Measurements from ENCODE around the gene DAO.
A peak's percentile ranks its signal among the peaks of the same experiment; 100 is the strongest.
"Not testable (repeated sequence)": the region's sequence is repeated elsewhere in the genome, so short reads cannot be mapped to it uniquely, and the experiment has no call there.

Gene DAO

DNA sequence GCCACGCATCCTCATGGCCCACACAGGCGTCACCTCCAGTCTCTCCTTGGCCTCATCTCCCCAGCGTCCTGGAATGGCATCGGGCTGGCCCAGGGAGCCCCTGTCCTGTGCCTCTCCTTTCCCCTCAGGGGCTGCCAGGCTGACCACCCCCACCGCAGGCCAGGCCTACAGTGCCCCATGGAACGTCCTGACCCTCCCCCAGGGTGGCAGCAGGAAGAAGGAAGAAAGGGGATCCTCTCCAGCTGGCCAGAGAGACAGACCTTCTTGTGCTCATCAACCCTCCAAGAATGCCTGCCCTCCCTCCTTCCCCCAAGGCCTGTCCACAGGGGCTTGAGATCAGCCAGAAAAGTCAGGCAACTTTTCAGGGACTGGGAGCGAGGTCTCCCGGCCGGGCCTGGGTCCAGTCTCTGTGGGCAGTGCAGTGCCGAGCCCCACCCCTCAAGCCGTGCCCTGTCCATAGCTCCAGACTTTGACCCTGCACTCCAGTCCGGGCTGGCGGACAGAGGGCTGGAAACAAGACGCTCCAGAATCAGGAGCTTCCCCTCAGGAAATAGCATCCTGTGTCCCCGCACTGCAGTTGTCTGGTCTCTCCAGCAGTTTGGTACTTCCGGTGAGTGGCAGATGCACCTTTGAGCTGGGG is at the start of gene DAO:
TSS of gene DAO (plus strand) at position 478 of the 640 bp plus-strand sequence. CDS start 4,915 bp downstream, outside the sequence.
- no peak for DNase-seq (ENCODE audit: low read depth in 3 of 3)

GRCh38 chr12:108831309-108831991 is 48.4 kb upstream of the DAO start:
- DNase-seq (ENCODE audit: low read depth in 3 of 3) = no peak

DNA sequence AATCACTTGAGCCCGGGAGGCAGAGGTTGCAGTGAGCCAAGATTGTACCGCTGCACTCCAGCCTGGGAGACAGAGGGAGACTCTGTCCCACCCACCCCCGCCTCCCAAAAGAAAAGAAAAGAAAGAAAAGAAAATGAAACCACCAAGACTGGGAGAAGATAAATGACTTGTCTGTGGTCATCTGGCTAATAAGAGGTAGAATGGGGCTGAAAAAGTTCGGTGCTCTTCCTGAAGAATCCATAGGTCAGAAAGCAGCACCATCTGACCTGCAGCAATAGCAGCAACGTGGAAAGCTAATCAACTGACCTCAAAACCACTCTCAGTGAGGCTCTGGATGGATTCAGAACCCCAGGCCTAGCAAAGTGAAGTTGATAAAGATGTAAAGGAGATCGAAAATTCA is 47.7 kb upstream of the DAO start:
- no peak for DNase-seq (ENCODE audit: low read depth in 3 of 3)

DNA sequence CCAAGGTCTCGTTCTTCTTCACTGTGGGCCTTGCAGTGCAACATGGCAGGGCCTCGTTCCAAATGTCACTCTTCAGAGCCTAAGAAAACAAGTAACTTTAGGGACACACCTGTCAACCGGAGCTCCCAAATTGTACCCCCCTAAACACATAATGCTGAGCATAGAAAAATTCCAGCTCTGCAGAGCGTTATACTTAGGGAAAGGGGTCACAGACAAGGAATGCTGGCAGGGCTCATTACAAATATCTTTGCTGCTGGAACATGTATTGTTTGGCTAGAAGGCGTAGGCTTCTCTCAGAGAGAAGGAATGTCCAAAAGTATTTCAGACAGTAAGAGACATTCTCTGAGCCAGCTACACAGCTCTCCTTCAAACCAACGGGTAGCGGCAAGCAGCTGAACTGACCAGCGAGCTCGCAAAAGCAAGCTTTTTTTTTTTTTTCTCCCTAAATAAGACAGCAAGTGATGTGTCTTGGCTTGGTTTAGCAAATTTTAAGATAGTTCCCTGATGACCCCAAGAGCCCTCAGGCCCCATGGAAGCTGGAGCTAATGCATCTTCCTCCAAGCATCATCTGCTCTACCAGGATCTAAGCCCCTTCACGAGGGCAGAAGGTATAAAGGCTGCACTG is 47.0 kb upstream of the DAO start:
- no peak for DNase-seq (ENCODE audit: low read depth in 3 of 3)

GRCh38 chr12:108833355-108833733 is 46.5 kb upstream of the DAO start:
- no peak for DNase-seq (ENCODE audit: low read depth in 3 of 3)

DNA sequence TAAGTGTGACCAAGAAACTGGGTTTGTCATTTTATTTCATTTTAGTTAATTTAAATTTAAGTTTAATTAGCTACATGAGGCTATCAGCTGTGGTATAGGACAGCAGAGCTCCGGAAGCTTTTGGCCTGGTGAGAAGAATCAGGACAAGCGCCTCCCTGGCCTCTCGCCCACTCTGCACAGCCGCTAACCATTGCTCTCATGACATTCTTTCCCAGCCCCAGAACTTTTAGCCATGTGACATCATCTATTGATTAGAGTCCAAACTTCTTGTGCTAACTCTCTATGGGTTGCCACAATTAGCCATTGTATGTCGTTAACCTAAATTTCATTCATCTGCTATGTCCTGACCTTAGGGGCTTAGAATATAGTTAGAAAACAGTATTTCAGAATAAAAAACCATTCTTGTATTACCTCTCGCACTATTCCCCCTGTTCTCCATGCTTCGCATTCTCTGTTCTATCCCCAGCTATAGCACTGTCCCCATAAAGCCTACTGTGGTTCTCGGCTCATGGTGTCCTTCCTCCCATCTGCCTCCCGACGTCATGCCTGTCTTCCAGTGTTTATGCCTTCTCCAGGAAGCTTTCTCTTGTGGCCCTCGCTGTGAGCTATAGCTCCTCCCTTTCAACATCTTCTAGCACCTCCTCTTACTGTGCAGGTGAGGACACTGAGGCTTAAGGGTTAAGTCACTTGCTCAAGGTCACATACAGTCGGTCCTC is 46.0 kb upstream of the DAO start:
- no peak for DNase-seq (ENCODE audit: low read depth in 3 of 3)

GRCh38 chr12:108835860-108836634 is 43.8 kb upstream of the DAO start:
- DNase-seq (ENCODE audit: low read depth in 3 of 3) = no peak

DNA sequence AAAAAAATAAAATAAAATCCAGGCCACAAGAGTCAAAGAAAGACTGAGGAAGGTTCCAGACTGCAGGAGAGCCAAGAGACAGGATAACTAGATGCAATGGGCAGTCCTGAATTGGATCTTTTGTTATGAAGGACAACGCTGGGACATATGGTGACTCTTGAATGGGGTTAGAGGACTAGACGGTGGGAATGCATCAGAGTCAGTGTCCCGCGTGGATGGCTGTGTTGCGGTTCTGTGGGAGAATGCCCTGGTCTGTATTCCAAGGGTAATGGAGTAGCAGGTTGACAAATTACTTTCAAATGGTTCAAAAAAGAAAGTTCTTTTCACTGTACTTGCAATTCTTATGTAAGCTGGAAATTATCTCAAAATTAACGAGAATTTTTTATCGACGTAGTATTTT is 42.7 kb upstream of the DAO start:
- DNase-seq (ENCODE audit: low read depth in 3 of 3) = no peak

GRCh38 chr12:108837680-108838079 is 42.2 kb upstream of the DAO start:
- no peak for DNase-seq (ENCODE audit: low read depth in 3 of 3)

DNA sequence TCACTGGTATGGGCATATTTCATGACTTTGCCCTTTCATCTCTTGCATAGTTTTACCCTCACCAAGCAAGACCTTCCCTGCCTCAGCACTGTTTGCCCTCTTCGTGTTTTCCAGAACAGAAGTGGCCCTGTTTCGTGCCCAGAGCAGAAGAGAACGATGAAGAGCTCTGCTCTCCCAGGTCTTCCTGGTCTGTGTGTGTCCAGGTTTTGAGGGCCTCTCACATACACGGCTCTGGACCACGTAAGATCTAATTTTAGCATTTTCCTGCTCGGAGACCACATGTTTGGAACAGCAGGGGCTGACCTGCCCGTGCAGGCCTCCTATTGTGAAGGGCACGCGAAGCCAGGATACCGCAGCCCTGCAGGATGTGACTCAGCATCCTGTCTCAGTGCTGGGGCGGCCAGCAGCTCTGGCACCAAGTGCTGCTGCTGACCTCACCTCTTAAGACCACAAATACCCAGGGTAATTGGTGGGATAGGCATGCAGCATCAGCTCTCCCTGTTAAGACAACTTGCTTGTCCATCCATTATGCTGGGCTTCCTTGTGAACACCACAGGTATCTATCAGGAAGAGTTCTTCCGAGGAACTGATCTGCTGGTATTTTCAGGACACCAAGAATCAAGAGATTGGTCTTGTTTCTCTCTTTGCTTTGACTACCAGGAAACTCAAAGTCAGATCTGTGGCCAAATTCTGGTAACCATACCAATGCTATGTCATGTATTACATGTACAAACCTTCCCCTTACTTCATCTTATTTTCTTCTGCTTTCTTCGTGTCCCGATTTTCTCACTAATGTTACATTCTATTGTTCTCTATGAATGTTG is 41.5 kb upstream of the DAO start:
- peak in 2 of 3 experiments; percentile 37 to 75 for DNase-seq (ENCODE audit: low read depth in 3 of 3)

DNA sequence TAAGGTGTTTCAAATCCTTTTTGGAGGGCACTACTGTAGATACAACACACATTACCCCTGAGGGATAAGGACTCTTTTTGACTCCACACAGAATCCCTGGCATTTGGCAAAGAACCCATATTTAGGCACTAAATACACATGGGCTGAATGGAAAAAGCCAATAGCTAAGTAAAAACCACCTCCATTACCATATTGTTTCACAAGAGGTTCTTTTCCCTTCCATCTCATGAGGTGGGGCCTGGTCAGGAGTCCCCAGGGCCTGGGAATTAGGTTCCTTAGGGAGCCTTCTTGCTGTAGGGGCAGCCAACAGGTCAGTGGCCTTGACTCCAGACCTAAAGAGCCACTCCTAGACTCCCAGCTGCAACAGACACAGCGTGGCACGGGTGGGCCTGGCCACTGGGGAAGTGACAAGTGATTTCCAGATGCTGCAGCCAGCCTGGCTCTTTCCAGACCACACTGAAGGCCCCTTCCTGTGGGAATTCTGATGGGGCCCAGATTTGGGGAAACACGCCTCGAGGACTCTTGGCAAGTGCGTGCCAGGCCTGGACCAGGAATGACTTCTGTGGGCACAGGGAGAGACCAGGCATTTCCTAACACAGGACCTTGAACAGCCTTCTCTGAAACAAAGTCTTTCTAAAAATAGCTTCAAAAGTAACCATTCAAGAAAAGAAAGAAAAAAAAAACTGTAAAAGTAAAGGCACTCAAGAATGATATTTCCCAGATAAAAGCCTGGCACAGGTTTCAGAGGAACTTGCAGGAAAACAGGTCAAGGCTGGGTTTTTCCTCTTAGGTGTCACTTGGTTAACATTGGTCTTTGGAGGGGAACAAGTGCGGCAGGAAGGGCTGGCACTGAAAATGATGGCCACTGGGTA is 40.6 kb upstream of the DAO start:
- DNase-seq (ENCODE audit: low read depth in 3 of 3) = no peak

DNA sequence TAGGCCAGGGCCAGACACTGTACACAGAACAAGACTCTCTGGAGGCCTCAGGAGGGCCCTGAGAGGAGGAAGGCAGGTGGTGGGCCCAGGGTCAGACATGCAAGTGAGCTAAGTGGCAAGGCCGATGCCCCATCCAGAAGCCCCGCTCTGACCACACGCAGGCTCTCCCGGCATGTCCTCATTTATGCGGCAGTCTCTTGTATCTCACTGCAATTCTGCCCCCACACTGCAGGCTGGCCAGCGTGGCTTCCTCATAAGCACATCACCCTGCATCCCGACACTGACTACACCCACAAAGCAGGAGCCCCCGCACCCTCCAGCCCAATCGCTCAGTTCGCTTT is 40.0 kb upstream of the DAO start:
- no peak for DNase-seq (ENCODE audit: low read depth in 3 of 3)

GRCh38 chr12:108840605-108841332 is 39.1 kb upstream of the DAO start:
- no peak for DNase-seq (ENCODE audit: low read depth in 3 of 3)

DNA sequence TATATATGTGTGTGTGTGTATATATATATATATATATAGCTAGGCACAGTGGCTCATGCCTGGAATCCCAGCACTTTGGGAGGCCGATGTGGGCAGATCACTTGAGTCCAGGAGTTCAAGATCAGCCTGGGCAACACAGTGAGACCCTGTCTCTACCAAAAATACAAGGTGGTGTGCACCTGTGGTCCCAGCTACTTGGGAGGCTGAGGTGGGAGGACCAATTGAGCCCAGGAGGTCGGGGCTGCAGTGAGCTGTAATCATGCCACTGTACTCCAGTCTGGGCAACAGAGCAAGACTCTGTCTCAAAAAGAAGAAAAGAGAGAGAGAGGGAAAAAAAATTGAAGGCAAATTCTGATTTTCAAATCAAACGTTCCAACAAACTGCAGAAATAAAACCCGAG is 38.1 kb upstream of the DAO start:
- not testable (repeated sequence) for DNase-seq (ENCODE audit: low read depth in 3 of 3)

DNA sequence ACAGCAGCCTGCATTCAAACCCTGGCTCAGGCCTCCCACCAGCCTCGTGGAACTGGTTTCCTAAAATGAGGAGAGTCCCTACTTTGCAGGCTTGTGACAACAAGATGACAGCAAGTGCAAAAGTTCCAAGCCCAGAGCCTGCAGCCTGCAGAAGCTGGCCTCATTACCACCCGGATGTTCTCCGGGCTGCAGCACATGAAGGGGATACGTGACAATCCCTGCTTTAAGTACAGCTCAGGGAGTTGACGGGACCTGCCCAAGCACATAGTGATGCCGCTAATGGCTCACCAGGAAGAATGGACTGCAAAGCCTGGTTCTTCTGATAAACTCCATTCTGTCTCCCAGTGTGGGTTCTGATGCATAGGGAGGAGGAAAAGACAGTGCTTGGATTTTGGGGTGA is 37.5 kb upstream of the DAO start:
- no peak for DNase-seq (ENCODE audit: low read depth in 3 of 3)

GRCh38 chr12:108843187-108843586 is 36.7 kb upstream of the DAO start:
- DNase-seq (ENCODE audit: low read depth in 3 of 3) = no peak

DNA sequence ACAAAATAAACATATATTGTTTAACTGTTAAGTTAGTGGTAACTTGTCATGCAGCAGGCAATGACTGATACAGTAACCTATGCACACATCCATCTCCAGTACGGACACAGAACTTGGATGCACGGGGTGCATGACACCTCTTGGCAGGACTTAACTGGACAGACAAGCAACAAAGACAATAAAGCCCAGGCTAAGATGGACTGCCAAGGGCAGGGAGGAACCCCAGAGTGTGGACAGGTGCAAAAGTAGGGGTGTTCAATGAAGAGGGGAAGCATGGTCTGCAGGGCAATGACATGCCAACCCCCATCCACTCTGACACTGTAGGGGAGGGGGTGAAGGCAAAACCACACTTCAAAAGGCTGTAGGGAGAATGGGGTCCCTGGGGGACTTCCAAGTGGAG is 34.2 kb upstream of the DAO start:
- DNase-seq (ENCODE audit: low read depth in 3 of 3) = no peak

DNA sequence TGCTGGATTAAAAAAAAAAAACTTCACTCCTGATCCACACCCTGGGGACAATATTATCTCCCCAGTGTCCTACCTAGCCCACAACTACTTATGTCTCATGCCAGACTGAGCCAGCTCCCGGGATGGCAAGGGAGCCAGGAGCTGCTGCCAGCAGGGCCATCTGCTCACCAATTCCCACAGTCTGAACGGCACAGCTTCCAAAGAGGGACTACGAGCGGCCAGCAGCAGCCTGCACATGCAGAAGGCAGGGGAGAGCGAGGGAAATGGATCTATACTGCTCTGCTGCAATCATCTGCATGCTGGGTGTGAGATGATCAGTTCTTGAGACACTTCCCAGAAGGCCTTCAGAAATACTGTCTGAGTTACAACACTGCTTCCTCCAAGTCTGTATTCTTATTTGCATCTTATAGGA is 33.6 kb upstream of the DAO start:
- no peak for DNase-seq (ENCODE audit: low read depth in 3 of 3)

DNA sequence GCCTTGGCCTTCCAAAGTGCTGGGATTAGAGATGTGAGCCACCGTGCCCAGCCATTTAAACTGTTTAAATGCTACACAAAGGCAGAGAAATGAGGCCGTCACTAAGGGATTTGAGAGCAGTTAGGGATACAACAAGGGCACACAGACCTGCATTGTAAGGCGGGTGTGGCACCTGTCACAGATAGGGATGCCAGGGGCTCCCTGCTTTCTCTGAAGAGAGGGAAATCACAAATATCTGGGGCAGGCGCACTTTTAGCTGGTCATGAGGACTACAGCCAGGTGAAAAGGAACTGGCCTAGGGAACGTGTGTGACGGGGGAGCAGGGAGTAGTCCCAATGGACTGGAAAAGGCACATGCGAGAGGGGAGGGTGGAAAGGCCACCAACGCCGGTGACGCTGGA is 32.2 kb upstream of the DAO start:
- DNase-seq (ENCODE audit: low read depth in 3 of 3) = no peak
